WTC11 (cell line): Measurements from ENCODE around the gene SCYGR1. TPM values are rescaled to one million over a fixed set of nuclear protein-coding genes. Genes with fewer than 3 reads are reported as not detected.

Source experiments
- ATAC-seq: fragments of 200-7000 bp; cut with Tn5 transposase; 2 replicates; pipeline ENCODE4 v1.10.0; 2021; ENCODE audit warnings: mild to moderate bottlenecking, moderate library complexity
- CTCF ChIA-PET: fragments of 300-600 bp; sonication (Branson Sonifier 250); formaldehyde crosslinking; loops from one replicate; lab custom pipeline; 2021; ENCODE audit warnings: antibody characterized with exemption; lab: Charles Lee
- POLR2A ChIA-PET: fragments of 350-600 bp; sonication (Branson Sonifier 250); formaldehyde crosslinking; loops from one replicate; lab custom pipeline; 2021; ENCODE audit warnings: antibody characterized with exemption; lab: Charles Lee
- DNase-seq: peaks from one replicate; pipeline ENCODE4 v3.0.0; 2021; ENCODE audit warnings: low spot score
- H3K27ac Mint-ChIP-seq: 2 replicates; pipeline ENCODE4 v1.8.0; 2021; ENCODE audit warnings: mixed read lengths
- H3K27me3 Mint-ChIP-seq: 2 replicates; pipeline ENCODE4 v1.8.0; 2021; ENCODE audit warnings: low read depth, mild to moderate bottlenecking, moderate library complexity, mixed read lengths
- H3K36me3 Mint-ChIP-seq: 2 replicates; pipeline ENCODE4 v1.8.0; 2021; ENCODE audit warnings: mixed read lengths
- H3K4me1 Mint-ChIP-seq: 2 replicates; pipeline ENCODE4 v1.8.0; 2022; ENCODE audit warnings: mixed read lengths
- H3K4me3 Mint-ChIP-seq: 2 replicates; pipeline ENCODE4 v1.8.0; 2021; ENCODE audit warnings: mild to moderate bottlenecking, moderate library complexity, mixed read lengths
- H3K9me3 Mint-ChIP-seq: 2 replicates; pipeline ENCODE4 v1.8.0; 2021; ENCODE audit warnings: mixed read lengths
- CDX4 ChIP-seq: fragments of 250-450 bp; sonication (Bioruptor Pico); IDR thresholded peaks from 2 replicates; pipeline ENCODE4 v1.9.0; 2021; ENCODE audit warnings: moderate library complexity, mild to moderate bottlenecking, inconsistent platforms, borderline replicate concordance
- E2F1 ChIP-seq: sonication (generic); formaldehyde crosslinking; IDR thresholded peaks from 2 replicates; pipeline ENCODE4 v1.8.0; 2022; ENCODE audit warnings: mild to moderate bottlenecking, missing genetic modification reagents
- ELF4 ChIP-seq: sonication (generic); formaldehyde crosslinking; IDR thresholded peaks from 2 replicates; pipeline ENCODE4 v1.8.1; 2022; ENCODE audit warnings: low read depth, mild to moderate bottlenecking, moderate library complexity, missing genetic modification reagents
- ERG ChIP-seq: fragments of 250-450 bp; sonication (Bioruptor Pico); IDR thresholded peaks from 2 replicates; pipeline ENCODE4 v1.8.0; 2021; ENCODE audit warnings: mild to moderate bottlenecking
- ETV6 ChIP-seq: sonication (generic); formaldehyde crosslinking; IDR thresholded peaks from 2 replicates; pipeline ENCODE4 v1.8.1; 2022; ENCODE audit warnings: mild to moderate bottlenecking, missing genetic modification reagents
- MAX ChIP-seq: sonication (generic); formaldehyde crosslinking; IDR thresholded peaks from 2 replicates; pipeline ENCODE4 v1.8.0; 2022; ENCODE audit warnings: mild to moderate bottlenecking, missing genetic modification reagents
- MXD4 ChIP-seq: fragments of 250-450 bp; sonication (Bioruptor Pico); IDR thresholded peaks from 2 replicates; pipeline ENCODE4 v1.8.0; 2021; ENCODE audit warnings: mild to moderate bottlenecking, moderate library complexity, borderline replicate concordance
- NFE2L1 ChIP-seq: sonication (generic); formaldehyde crosslinking; IDR thresholded peaks from 2 replicates; pipeline ENCODE4 v1.8.1; 2023; ENCODE audit warnings: missing genetic modification reagents
- NFYB ChIP-seq: sonication (generic); formaldehyde crosslinking; conservative IDR thresholded peaks from 2 replicates; pipeline ENCODE4 v1.8.0; 2022; ENCODE audit warnings: low read depth, missing genetic modification reagents
- PRDM15 ChIP-seq: sonication (generic); formaldehyde crosslinking; IDR thresholded peaks from 2 replicates; pipeline ENCODE4 v1.8.0; 2022; ENCODE audit warnings: missing genetic modification reagents
- RORB ChIP-seq: fragments of 250-450 bp; sonication (Bioruptor Pico); IDR thresholded peaks from 2 replicates; pipeline ENCODE4 v1.9.0; 2021; ENCODE audit warnings: mild to moderate bottlenecking
- SMAD3 ChIP-seq: sonication (generic); formaldehyde crosslinking; IDR thresholded peaks from 2 replicates; pipeline ENCODE4 v1.8.0; 2022; ENCODE audit warnings: missing genetic modification reagents, mild to moderate bottlenecking, borderline replicate concordance
- SMAD4 ChIP-seq: sonication (generic); formaldehyde crosslinking; IDR thresholded peaks from 2 replicates; pipeline ENCODE4 v1.8.0; 2022; ENCODE audit warnings: mild to moderate bottlenecking, missing genetic modification reagents
- ZBTB21 ChIP-seq: sonication (generic); formaldehyde crosslinking; IDR thresholded peaks from 2 replicates; pipeline ENCODE4 v1.8.1; 2023; ENCODE audit warnings: mild to moderate bottlenecking, missing genetic modification reagents, borderline replicate concordance
- ZBTB43 ChIP-seq: sonication (generic); formaldehyde crosslinking; IDR thresholded peaks from 2 replicates; pipeline ENCODE4 v1.8.1; 2023; ENCODE audit warnings: mild to moderate bottlenecking, missing genetic modification reagents
- ZNF121 ChIP-seq: sonication (generic); formaldehyde crosslinking; IDR thresholded peaks from 2 replicates; pipeline ENCODE4 v1.8.0; 2023; ENCODE audit warnings: missing genetic modification reagents
- ZNF263 ChIP-seq: sonication (generic); formaldehyde crosslinking; IDR thresholded peaks from 2 replicates; pipeline ENCODE4 v1.8.1; 2022; ENCODE audit warnings: low read depth, mild to moderate bottlenecking, moderate library complexity, missing genetic modification reagents
- ZNF396 ChIP-seq: fragments of 250-450 bp; sonication (Bioruptor Pico); IDR thresholded peaks from 2 replicates; pipeline ENCODE4 v1.8.0; 2021; ENCODE audit warnings: mild to moderate bottlenecking, moderate library complexity, borderline replicate concordance
- ZNF416 ChIP-seq: fragments of 250-450 bp; sonication (Bioruptor Pico); IDR thresholded peaks from 2 replicates; pipeline ENCODE4 v1.9.0; 2021; ENCODE audit warnings: mild to moderate bottlenecking, inconsistent platforms
- ZNF425 ChIP-seq: fragments of 250-450 bp; sonication (Bioruptor Pico); conservative IDR thresholded peaks from 2 replicates; pipeline ENCODE4 v1.9.0; 2021; ENCODE audit warnings: mild to moderate bottlenecking
- total RNA-seq: library from RNA; stranded (reverse); gene quantifications from 3 replicates; pipeline ENCODE4 v1.2.3, GENCODE V29; 2021

The SCYGR1 gene
- total RNA-seq, 1 experiment from 2014 or later: not detected

GRCh38 chr2:227410191-227410590 is 22.4 kb upstream of the SCYGR1 start (continued):
- TF ChIP-seq MAX (CRISPR knock-in tag) (no peak), ZBTB21 (no peak), SMAD4 (CRISPR knock-in tag) (no peak), ETV6 (CRISPR knock-in tag) (no peak), ERG (CRISPR knock-in tag) (no peak), ZNF121 (no peak), NFYB (no peak), ZNF263 (CRISPR knock-in tag) (no peak)
- TF ChIP-seq, all 79 proteins: peak for 0

GRCh38 chr2:227407591-227408151 is 19.9 kb upstream of the SCYGR1 start:
- no peaks in the 10 kb centered on the region for H3K36me3 Mint-ChIP-seq
- no peak overlapping the region for H3K4me3 Mint-ChIP-seq
- H3K9me3 Mint-ChIP-seq: no peaks in the 10 kb centered on the region
- H3K27me3 Mint-ChIP-seq: no peaks in the 10 kb centered on the region
- ChIA-PET POLR2A (no interaction called here), CTCF (interaction anchor here (0.7 to 2.6 kb wide), 3 partner anchors 63 to 610 kb away, joined by 3 to 12 read pairs (median 3); no protein-coding TSS in a partner anchor)
- peaks cover 11% of the 10 kb centered on the region for H3K4me1 Mint-ChIP-seq
- TF ChIP-seq NFE2L1 (CRISPR knock-in tag): no peak
- TF ChIP-seq E2F1: no peak
- no peak for TF ChIP-seq ZNF121
- no peak for TF ChIP-seq ZNF425 (CRISPR knock-in tag)
- TF ChIP-seq MAX (CRISPR knock-in tag): no peak
- TF ChIP-seq RORB (CRISPR knock-in tag): no peak
- no peak for TF ChIP-seq ZNF263 (CRISPR knock-in tag)
- no peak for TF ChIP-seq SMAD3
- no peak for TF ChIP-seq CDX4 (CRISPR knock-in tag)
- no peak for TF ChIP-seq MXD4 (CRISPR knock-in tag)
- TF ChIP-seq ZBTB43: no peak
- no peak for TF ChIP-seq ZNF416
- TF ChIP-seq PRDM15 (CRISPR knock-in tag): no peak
- TF ChIP-seq ELF4 (CRISPR knock-in tag): no peak
- TF ChIP-seq ZNF396: no peak
- no peak overlapping the region; the same call in none of the 2 replicates for H3K27ac Mint-ChIP-seq
- DNase-seq (no peak), ATAC-seq (no peak; the same call in 1 of the 2 replicates)
